OCI-LY7 (cell line): ENCODE measurements around the gene NUDT3. TPM values are rescaled to one million over a fixed set of nuclear protein-coding genes. Genes with fewer than 3 reads are reported as not detected.

Experiments
- BruUV-seq: library from RNA; stranded (reverse); fragments of 400-500 nt; replicated peaks from 2 replicates; lab custom pipeline; 2021; lab: Mats Ljungman, UMichigan
- CTCF ChIA-PET: fragments of 300-600 bp; sonication (Branson Sonifier 250); formaldehyde crosslinking; loops from one replicate; lab custom pipeline; 2022; ENCODE audit warnings: antibody characterized with exemption; ENCODE audit not compliant: unreplicated experiment; lab: Charles Lee
- POLR2A ChIA-PET: fragments of 300-600 bp; sonication (Branson Sonifier 250); formaldehyde crosslinking; loops from one replicate; lab custom pipeline; 2022; ENCODE audit warnings: antibody characterized with exemption; lab: Charles Lee
- DNase-seq: peaks from one replicate; pipeline ENCODE4 v3.0.0-alpha.2; 2015; ENCODE audit warnings: low spot score
- H2AFZ ChIP-seq: fragments of 200-600 bp; sonication (generic), shearing (Covaris generic); 2 replicates; pipeline ENCODE4 v1.6.1; 2014; ENCODE audit warnings: mild to moderate bottlenecking, antibody characterized with exemption, low read length, moderate library complexity
- H3K27ac ChIP-seq: fragments of 200-600 bp; sonication (generic); 2 replicates; pipeline ENCODE4 v1.5.1; 2014; ENCODE audit warnings: mixed run types, low read depth, mild to moderate bottlenecking, moderate library complexity, low read length, inconsistent platforms; ENCODE audit not compliant: poor library complexity, severe bottlenecking
- H3K36me3 ChIP-seq: fragments of 200-600 bp; sonication (generic); 2 replicates; pipeline ENCODE4 v1.6.1; 2014; ENCODE audit warnings: mild to moderate bottlenecking, antibody characterized with exemption, low read length, moderate library complexity, mixed read lengths; ENCODE audit not compliant: insufficient read depth
- H3K4me1 ChIP-seq: fragments of 200-600 bp; sonication (generic); 2 replicates; pipeline ENCODE4 v1.5.1; 2014; ENCODE audit warnings: mild to moderate bottlenecking, low read length; ENCODE audit not compliant: insufficient read depth, poor library complexity, severe bottlenecking
- H3K4me2 ChIP-seq: fragments of 200-600 bp; sonication (generic); 2 replicates; pipeline ENCODE4 v1.6.1; 2014; ENCODE audit warnings: mild to moderate bottlenecking, low read length
- H3K4me3 ChIP-seq: fragments of 200-600 bp; sonication (generic); 2 replicates; pipeline ENCODE4 v1.5.1; 2014; ENCODE audit warnings: mild to moderate bottlenecking, low read depth, low read length; ENCODE audit not compliant: poor library complexity, severe bottlenecking
- H3K79me2 ChIP-seq: fragments of 200-600 bp; sonication (generic); 2 replicates; pipeline ENCODE4 v1.6.1; 2016; ENCODE audit warnings: low read depth, mild to moderate bottlenecking, low read length, moderate library complexity, mixed read lengths; ENCODE audit not compliant: insufficient read depth
- H3K9me2 ChIP-seq: fragments of 200-600 bp; sonication (generic); 2 replicates; pipeline ENCODE4 v1.6.1; 2016; ENCODE audit warnings: mild to moderate bottlenecking, low read length, mixed read lengths; ENCODE audit not compliant: insufficient read depth
- H3K9me3 ChIP-seq: fragments of 200-600 bp; sonication (generic); 2 replicates; pipeline ENCODE4 v1.6.1; 2014; ENCODE audit warnings: mild to moderate bottlenecking, mixed run types, low read length, mixed read lengths
- H4K20me1 ChIP-seq: fragments of 200-600 bp; sonication (generic); 2 replicates; pipeline ENCODE4 v1.6.1; 2014; ENCODE audit warnings: mild to moderate bottlenecking, antibody characterized with exemption, low read length, moderate library complexity, mixed read lengths; ENCODE audit not compliant: insufficient read depth
- EZH2phosphoT487 ChIP-seq: fragments of 200-600 bp; sonication (generic); IDR thresholded peaks from 2 replicates; pipeline ENCODE4 v1.6.1; 2018; ENCODE audit warnings: low read depth, borderline replicate concordance, mild to moderate bottlenecking, mixed run types, antibody characterized with exemption, low read length, moderate library complexity, mixed read lengths
- intact Hi-C: fragments of 100-400 bp; cut with micrococcal nuclease; formaldehyde crosslinking; loops from one replicate; pipeline ENCODE4 v1.10.0; 2022; ENCODE audit not compliant: unreplicated experiment
- total RNA-seq, 2 experiments: library from RNA; depleted of rRNA in 1 of 2; stranded (reverse); fragments of >200 nt in 1 of 2; shearing (Covaris generic) in 1 of 2; gene quantifications; 2 replicates each; pipeline ENCODE4 v1.2.3, GENCODE V29; 2014 to 2022
- TF ChIP-seq, protein P1 (sequence below): fragments of 200-600 bp; sonication (generic); conservative IDR thresholded peaks from 2 replicates; pipeline ENCODE4 v1.5.1; 2014; ENCODE audit warnings: mild to moderate bottlenecking, antibody characterized with exemption, low read length, moderate library complexity, mixed read lengths

NUDT3 gene
- total RNA-seq, 2 experiments from 2014 or later = 30.7 to 43.0 TPM

DNA sequence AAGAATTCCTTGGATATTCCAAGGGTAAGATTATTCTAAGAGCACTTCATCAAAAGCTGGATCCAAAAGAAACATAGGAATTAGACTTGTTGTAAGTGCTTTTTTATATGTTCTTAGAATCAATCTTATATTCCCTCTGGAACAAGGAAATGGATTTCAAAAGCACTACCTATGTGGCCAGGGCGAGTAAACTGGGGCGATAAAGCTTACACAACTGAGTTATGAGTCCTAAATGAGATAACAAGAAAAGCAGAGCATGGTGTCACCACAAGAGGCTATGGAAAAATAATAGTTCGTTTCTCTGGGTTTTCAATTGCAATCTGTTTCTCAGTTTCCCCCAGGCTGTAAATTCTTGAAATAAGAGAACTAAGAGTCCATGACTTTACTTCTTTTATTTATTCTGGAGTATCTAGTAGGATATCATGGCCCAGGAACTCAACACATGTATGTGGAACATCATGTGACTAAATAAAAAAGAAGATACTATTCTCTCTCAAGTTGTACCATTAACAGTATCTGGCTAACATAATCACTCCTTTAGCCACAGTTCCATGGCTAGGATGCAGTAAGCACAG lies 51.5 kb downstream of the NUDT3 start:
- no peak overlapping the region for H3K4me2 ChIP-seq
- no peak for TF ChIP-seq EZH2phosphoT487
- TF ChIP-seq, protein P1, sequence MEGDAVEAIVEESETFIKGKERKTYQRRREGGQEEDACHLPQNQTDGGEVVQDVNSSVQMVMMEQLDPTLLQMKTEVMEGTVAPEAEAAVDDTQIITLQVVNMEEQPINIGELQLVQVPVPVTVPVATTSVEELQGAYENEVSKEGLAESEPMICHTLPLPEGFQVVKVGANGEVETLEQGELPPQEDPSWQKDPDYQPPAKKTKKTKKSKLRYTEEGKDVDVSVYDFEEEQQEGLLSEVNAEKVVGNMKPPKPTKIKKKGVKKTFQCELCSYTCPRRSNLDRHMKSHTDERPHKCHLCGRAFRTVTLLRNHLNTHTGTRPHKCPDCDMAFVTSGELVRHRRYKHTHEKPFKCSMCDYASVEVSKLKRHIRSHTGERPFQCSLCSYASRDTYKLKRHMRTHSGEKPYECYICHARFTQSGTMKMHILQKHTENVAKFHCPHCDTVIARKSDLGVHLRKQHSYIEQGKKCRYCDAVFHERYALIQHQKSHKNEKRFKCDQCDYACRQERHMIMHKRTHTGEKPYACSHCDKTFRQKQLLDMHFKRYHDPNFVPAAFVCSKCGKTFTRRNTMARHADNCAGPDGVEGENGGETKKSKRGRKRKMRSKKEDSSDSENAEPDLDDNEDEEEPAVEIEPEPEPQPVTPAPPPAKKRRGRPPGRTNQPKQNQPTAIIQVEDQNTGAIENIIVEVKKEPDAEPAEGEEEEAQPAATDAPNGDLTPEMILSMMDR = no peak
- H3K79me2 ChIP-seq = peaks cover 22% of the 10 kb centered on the region; the same call in 1 of the 2 replicates
- no peak overlapping the region for H3K27ac ChIP-seq
- no peaks in the 10 kb centered on the region for H3K9me2 ChIP-seq
- H3K36me3 ChIP-seq = peaks cover 29% of the 10 kb centered on the region
- intact Hi-C loops = no loop called here
- H4K20me1 ChIP-seq = no peaks in the 10 kb centered on the region; the same call in 1 of the 2 replicates
- no peak for DNase-seq
- ChIA-PET POLR2A (no interaction called here), CTCF (no interaction called here)
- peaks cover 17% of the 10 kb centered on the region for H3K4me1 ChIP-seq
- BruUV-seq = no TSS peak
- no peak overlapping the region for H2AFZ ChIP-seq
- H3K4me3 ChIP-seq = no peak overlapping the region
- no peaks in the 10 kb centered on the region for H3K9me3 ChIP-seq

DNA sequence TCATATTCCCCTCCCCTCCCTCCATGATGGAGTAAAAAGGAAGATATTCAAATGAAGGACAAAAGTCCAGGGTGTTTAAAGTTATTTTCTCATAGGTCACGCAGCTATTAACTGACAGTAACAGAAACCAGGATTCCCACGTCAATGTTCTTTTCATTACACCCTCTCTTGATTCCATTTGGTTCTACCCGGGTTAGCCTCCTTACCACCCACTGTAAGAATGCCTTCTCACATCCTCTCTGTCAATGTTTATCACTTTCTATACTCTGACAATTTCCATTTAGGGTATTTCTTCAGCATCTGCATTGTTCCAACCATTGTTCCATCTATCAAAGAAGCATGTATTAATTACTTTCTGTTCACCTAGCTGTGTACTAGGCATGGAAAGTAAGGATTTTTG lies 52.1 kb downstream of the NUDT3 start:
- TF ChIP-seq, protein P1 = no peak
- TF ChIP-seq EZH2phosphoT487 = no peak
- ChIA-PET CTCF (no interaction called here), POLR2A (interaction anchor here (0.7 kb wide), 1 partner anchor 10 kb away, joined by 3 read pairs; no protein-coding TSS in a partner anchor)
- Histone ChIP-seq H3K9me2 (no peaks in the 10 kb centered on the region), H3K36me3 (peaks cover 29% of the 10 kb centered on the region), H2AFZ (no peak overlapping the region), H3K4me3 (no peak overlapping the region), H3K9me3 (no peaks in the 10 kb centered on the region), H3K27ac (no peak overlapping the region), H4K20me1 (no peaks in the 10 kb centered on the region; the same call in 1 of the 2 replicates), H3K4me1 (peaks cover 17% of the 10 kb centered on the region), H3K4me2 (no peak overlapping the region), H3K79me2 (peaks cover 20% of the 10 kb centered on the region; the same call in 1 of the 2 replicates)
- no peak for DNase-seq
- intact Hi-C loops = no loop called here
- no TSS peak for BruUV-seq

DNA sequence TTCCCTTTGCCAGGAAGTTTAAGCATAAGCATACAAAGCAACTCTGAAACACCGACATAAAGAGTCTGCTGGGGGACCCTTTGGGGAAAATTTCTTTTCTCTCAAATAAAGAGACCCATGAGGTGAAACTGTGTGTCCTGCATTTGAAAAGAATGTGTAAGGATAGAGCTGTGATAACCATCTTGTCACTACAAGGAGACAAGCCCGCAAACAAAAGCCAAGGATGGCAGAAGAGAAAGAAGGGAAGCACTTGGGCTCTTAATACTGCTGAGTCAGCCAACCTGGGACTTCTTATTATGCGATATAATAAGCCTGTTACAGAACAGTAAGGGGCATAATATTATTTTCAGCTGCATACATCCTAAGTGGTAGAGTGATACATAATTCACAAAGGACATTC lies 52.5 kb downstream of the NUDT3 start:
- Histone ChIP-seq H3K36me3 (peaks cover 29% of the 10 kb centered on the region), H3K27ac (no peak overlapping the region), H3K9me3 (no peaks in the 10 kb centered on the region), H2AFZ (no peak overlapping the region), H3K9me2 (no peaks in the 10 kb centered on the region), H3K4me1 (peaks cover 17% of the 10 kb centered on the region), H3K4me2 (no peak overlapping the region), H4K20me1 (no peaks in the 10 kb centered on the region; the same call in 1 of the 2 replicates), H3K4me3 (no peak overlapping the region), H3K79me2 (peaks cover 20% of the 10 kb centered on the region; the same call in 1 of the 2 replicates)
- intact Hi-C loops = no loop called here
- no TSS peak for BruUV-seq
- ChIA-PET CTCF (no interaction called here), POLR2A (interaction anchor here (0.5 to 0.9 kb wide), 4 partner anchors 11 to 14 kb away, joined by 3 to 5 read pairs (median 3); no protein-coding TSS in a partner anchor)
- DNase-seq = no peak
- TF ChIP-seq, protein P1 = no peak
- no peak for TF ChIP-seq EZH2phosphoT487
